NB4 (cell line): ENCODE data around the gene JHY.

ENCODE experiments used
- CTCF ChIP-seq: IDR thresholded peaks from one replicate; pipeline ENCODE4 v1.5.1; 2012; ENCODE audit warnings: low read depth, low read length
- POLR2A ChIP-seq: IDR thresholded peaks from 2 replicates; pipeline ENCODE4 v1.6.1; 2011; ENCODE audit warnings: mild to moderate bottlenecking; ENCODE audit not compliant: insufficient read length; ENCODE audit errors: extremely low read depth

GRCh38 chr11:123000721-123001120 lies 118.2 kb downstream of the JHY start:
- no peak for TF ChIP-seq POLR2A
- TF ChIP-seq CTCF, result no peak
